ENCODE results near the gene EVC.

EVC gene

GRCh38 chr4:5701971-5702370 is 9.0 kb upstream of the EVC start:
- no peaks in the 10 kb centered on the region for H3K36me3 Mint-ChIP-seq
- peaks cover 2 to 5% of the 10 kb centered on the region in 2 donors for H3K4me1 Mint-ChIP-seq
- H3K27me3 Mint-ChIP-seq = peaks cover 19 to 21% of the 10 kb centered on the region in 2 donors
- no peak overlapping the region for H3K4me3 Mint-ChIP-seq
- DNase-seq (no peak), ATAC-seq (replicated peaks) (no peak)
- no peak overlapping the region for H3K27ac Mint-ChIP-seq
- H3K9me3 Mint-ChIP-seq = peaks cover 7 to 11% of the 10 kb centered on the region in 2 donors

- no peaks in the 10 kb centered on the region for H3K36me3 Mint-ChIP-seq
- peaks cover 28 to 32% of the 10 kb centered on the region in 2 donors for H3K27me3 Mint-ChIP-seq
- peaks cover 7 to 11% of the 10 kb centered on the region in 2 donors for H3K9me3 Mint-ChIP-seq
- no peak overlapping the region for H3K27ac Mint-ChIP-seq
- no peak overlapping the region for H3K4me3 Mint-ChIP-seq
- ATAC-seq (replicated peaks) = no peak
- peaks cover 7 to 14% of the 10 kb centered on the region in 2 donors for H3K4me1 Mint-ChIP-seq
- no peak for DNase-seq
These were observed 7.2 kb upstream of the EVC start for GRCh38 chr4:5703831-5704230.

- no peak overlapping the region for H3K4me3 Mint-ChIP-seq
- H3K27ac Mint-ChIP-seq = no peak overlapping the region
- no peak for ATAC-seq (replicated peaks)
- H3K36me3 Mint-ChIP-seq = no peaks in the 10 kb centered on the region
- H3K4me1 Mint-ChIP-seq = peaks cover 7 to 14% of the 10 kb centered on the region in 2 donors
- peaks cover 7 to 11% of the 10 kb centered on the region in 2 donors for H3K9me3 Mint-ChIP-seq
- H3K27me3 Mint-ChIP-seq = peaks cover 28 to 37% of the 10 kb centered on the region in 2 donors
- DNase-seq = no peak
These were observed 6.7 kb upstream of the EVC start for GRCh38 chr4:5704276-5704675.

DNA sequence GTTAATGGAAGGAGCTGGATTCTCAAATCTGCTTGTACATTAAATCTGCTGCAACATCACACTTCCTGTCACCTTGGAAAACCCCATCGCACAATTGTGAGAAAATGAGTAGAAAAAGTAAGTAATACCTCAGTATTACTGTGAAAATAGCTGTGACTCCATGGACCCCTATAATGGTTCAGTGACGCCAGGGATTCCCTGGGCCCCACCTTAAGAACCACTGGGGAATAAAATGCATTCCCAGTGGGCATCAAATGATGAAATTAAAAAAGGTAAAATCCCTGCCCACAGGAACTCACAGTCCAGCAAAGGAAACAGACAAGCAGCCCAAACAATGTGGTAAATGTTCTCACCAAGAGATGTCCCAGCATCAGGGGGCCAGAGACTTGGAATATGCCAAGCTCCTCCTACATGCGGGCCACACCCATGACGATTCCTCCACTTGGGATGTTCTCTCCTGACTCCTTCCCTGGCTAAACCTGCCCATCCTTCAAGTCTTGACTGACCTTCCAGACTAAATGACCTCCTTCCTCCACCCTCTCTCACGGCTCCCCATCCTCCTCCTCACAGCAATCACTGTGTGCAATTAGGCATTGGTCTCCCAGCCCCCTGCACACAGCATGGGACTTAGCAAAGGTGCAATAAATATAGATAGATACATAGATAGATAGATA is 5.2 kb upstream of the EVC start:
- peaks cover 7 to 11% of the 10 kb centered on the region in 2 donors for H3K9me3 Mint-ChIP-seq
- H3K27me3 Mint-ChIP-seq = peaks cover 40 to 52% of the 10 kb centered on the region in 2 donors
- DNase-seq (no peak), ATAC-seq (replicated peaks) (no peak)
- H3K4me3 Mint-ChIP-seq = no peak overlapping the region
- H3K36me3 Mint-ChIP-seq = no peaks in the 10 kb centered on the region
- peaks cover 12 to 19% of the 10 kb centered on the region in 2 donors for H3K4me1 Mint-ChIP-seq
- no peak overlapping the region for H3K27ac Mint-ChIP-seq

DNA sequence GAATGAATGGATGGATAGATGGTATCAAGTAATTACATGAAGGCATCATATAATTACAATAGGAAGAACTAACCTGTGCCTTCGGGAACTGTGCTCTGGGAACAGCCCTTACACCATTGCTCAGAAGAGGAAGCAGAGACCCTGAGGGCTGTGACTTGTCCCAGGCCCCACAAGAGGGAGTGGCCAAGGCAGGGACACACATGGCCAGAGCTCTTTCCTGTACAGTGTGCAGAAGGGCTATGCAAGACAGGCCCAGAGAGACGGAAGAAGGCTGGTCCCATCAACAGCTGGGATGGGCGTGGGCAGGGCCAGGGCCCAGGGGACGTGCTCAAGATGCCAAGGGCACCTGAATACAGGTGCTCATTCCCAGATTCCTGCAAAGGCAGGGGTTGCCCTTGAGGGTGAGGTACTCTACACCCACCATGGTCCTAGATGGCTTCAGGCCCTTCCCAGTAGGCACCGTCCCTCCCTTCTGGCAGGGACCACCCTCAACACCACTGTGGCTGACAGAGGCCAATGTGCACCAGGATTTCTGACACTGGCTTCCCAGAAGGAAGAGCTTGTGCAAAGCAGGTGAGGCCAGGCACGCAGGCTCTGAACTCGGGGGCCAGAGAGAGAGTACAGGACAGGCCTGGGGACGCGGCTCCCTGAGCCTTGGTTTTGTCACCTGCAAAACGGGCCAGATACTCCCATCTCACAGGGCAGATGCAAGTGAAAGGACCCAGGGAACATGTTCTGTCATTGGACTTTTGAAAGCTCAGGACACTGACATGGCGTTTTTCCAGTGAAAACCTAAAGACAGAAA is 4.3 kb upstream of the EVC start:
- Mint-ChIP-seq H3K9me3 (peaks cover 7 to 11% of the 10 kb centered on the region in 2 donors), H3K4me1 (peaks cover 12 to 21% of the 10 kb centered on the region in 2 donors), H3K36me3 (no peaks in the 10 kb centered on the region), H3K27ac (no peak overlapping the region), H3K4me3 (peak overlapping the region in 1 of 2 donors; percentile 37), H3K27me3 (peaks cover 43 to 55% of the 10 kb centered on the region in 2 donors)
- ATAC-seq (replicated peaks) = no peak
- no peak for DNase-seq

- peaks cover 12 to 21% of the 10 kb centered on the region in 2 donors for H3K4me1 Mint-ChIP-seq
- peaks cover 50 to 62% of the 10 kb centered on the region in 2 donors for H3K27me3 Mint-ChIP-seq
- no peaks in the 10 kb centered on the region for H3K36me3 Mint-ChIP-seq
- H3K27ac Mint-ChIP-seq = no peak overlapping the region
- ATAC-seq (replicated peaks) = no peak
- no peak for DNase-seq
- H3K4me3 Mint-ChIP-seq = peak overlapping the region; percentile 35 to 37
- H3K9me3 Mint-ChIP-seq = peaks cover 7 to 12% of the 10 kb centered on the region in 2 donors
These were observed 3.6 kb upstream of the EVC start for GRCh38 chr4:5707366-5707765.

GRCh38 chr4:5707778-5708448 is 3.1 kb upstream of the EVC start:
- H3K27ac Mint-ChIP-seq = no peak overlapping the region

DNA sequence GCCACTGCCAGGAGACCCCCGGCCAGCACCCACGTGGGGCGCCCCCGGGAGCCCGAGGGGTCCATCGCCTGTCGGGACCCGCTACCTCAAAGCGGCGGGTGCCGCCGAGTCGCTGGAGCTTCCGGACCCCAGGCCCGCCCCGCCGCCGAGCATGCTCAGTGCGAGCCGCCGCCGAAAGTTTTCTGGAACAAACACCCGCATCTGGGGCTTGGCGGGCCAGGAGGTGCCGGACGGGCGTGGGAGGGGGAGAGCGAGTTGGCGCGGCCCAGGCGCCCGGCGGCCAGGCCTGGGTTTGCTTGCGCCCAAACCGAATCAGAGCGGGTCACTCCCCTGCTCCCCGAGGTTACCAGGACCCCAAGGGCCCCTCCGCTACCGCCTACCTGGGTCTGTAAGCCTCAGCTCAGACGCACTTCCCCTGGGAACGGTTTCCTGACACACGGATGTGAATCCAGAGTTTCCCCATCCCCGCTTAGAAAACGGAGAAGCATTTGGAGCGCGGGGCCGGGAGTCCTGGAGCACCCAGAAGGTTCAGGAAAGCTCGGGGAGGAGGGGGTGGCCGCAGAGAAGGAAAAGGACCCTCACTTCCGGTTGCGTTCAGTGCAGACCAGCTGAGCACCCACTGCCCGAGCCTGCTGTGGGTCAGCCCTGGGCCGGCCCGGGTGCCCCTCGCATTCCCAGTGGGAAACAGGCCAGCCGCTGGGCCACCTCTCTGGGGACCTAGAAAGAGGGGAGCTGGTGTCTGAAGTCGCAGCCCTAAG is 2.4 kb upstream of the EVC start, which contains the start of gene EVC2:
Gene EVC2, minus strand, starts transcription at position 111 of the 758 bp plus-strand sequence. Its CDS starts 46 bp downstream, at position 65.
- no peak for DNase-seq
- ATAC-seq (replicated peaks) = peak; percentile 44 to 47
- Mint-ChIP-seq H3K36me3 (no peaks in the 10 kb centered on the region), H3K9me3 (peaks cover 7 to 14% of the 10 kb centered on the region in 2 donors), H3K4me3 (peak within 1 kb of the TSS; percentile 35 to 37), H3K4me1 (peaks cover 12 to 21% of the 10 kb centered on the region in 2 donors), H3K27me3 (peaks cover 53 to 71% of the 10 kb centered on the region in 2 donors), H3K27ac (no peak within 1 kb of the TSS)

More at GRCh38 chr4:5707778-5708448, 3.1 kb upstream of the EVC start:
- H3K9me3 Mint-ChIP-seq = peaks cover 7 to 16% of the 10 kb centered on the region in 2 donors
- peaks cover 12 to 21% of the 10 kb centered on the region in 2 donors for H3K4me1 Mint-ChIP-seq
- H3K36me3 Mint-ChIP-seq = no peaks in the 10 kb centered on the region
- peak; percentile 28 to 33 for ATAC-seq (replicated peaks)
- peaks cover 54 to 67% of the 10 kb centered on the region in 2 donors for H3K27me3 Mint-ChIP-seq
- no peak for DNase-seq
- H3K4me3 Mint-ChIP-seq = peak overlapping the region; percentile 25 to 35

- peaks cover 12 to 21% of the 10 kb centered on the region in 2 donors for H3K4me1 Mint-ChIP-seq
- no peak for DNase-seq
- peaks cover 51 to 71% of the 10 kb centered on the region in 2 donors for H3K27me3 Mint-ChIP-seq
- H3K9me3 Mint-ChIP-seq = peaks cover 4 to 11% of the 10 kb centered on the region in 2 donors
- ATAC-seq (replicated peaks) = no peak
- H3K36me3 Mint-ChIP-seq = peaks cover 0 to 3% of the 10 kb centered on the region in 2 donors
- no peak overlapping the region for H3K4me3 Mint-ChIP-seq
- no peak overlapping the region for H3K27ac Mint-ChIP-seq
These were observed 1.8 kb upstream of the EVC start for GRCh38 chr4:5709207-5709575.

- no peak overlapping the region for H3K27ac Mint-ChIP-seq
- peak; percentile 42 to 53 for ATAC-seq (replicated peaks)
- H3K9me3 Mint-ChIP-seq = peaks cover 6 to 8% of the 10 kb centered on the region in 2 donors
- peaks cover 0 to 3% of the 10 kb centered on the region in 2 donors for H3K36me3 Mint-ChIP-seq
- no peak for DNase-seq
- peaks cover 12 to 21% of the 10 kb centered on the region in 2 donors for H3K4me1 Mint-ChIP-seq
- H3K27me3 Mint-ChIP-seq = peaks cover 48 to 75% of the 10 kb centered on the region in 2 donors
- peak overlapping the region; percentile 75 to 85 for H3K4me3 Mint-ChIP-seq
These were observed 688 bp upstream of the EVC start for GRCh38 chr4:5710065-5710960.

DNA sequence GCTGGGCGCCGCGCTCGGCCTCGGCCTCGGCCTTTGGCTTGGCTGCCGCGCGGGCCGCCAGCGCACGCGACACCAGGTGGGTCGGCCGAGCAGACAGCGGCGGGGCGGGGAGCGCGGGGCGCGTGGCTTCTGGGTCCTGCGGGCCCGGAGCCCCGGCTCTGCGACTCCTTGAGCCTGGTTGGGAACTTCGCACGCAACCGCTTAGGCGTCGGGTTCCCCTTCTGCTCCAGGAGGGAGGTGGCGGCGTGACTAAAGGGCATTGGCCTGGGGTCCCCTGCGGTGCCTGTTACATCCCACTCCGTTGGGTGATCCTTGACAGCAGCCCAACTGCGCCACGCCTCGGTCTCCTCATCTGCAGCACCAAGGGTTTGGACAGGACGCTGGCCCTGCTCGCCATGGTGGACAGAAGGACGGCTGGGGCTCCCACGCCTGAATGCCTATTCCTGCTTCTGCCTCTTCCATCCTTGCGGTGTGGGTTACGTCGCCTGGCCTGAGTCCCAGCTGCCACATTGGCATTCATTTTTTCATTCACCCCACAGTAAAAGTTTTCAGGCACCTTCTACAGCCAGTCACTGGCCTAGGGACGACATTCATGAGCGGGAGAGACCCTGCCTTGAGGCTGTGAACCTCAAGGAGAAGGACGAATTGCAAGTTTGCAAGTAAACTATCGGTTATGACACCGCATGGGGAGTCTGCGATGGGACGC is 631 bp downstream of the EVC start:
- DNase-seq = no peak
- Mint-ChIP-seq H3K36me3 (peaks cover 0 to 3% of the 10 kb centered on the region in 2 donors), H3K27me3 (peaks cover 40 to 66% of the 10 kb centered on the region in 2 donors), H3K9me3 (peaks cover 6 to 8% of the 10 kb centered on the region in 2 donors), H3K27ac (no peak overlapping the region), H3K4me3 (peak overlapping the region in 1 of 2 donors; percentile 30), H3K4me1 (peaks cover 10 to 20% of the 10 kb centered on the region in 2 donors)
- no peak for ATAC-seq (replicated peaks)

- Mint-ChIP-seq H3K27me3 (peaks cover 31 to 57% of the 10 kb centered on the region in 2 donors), H3K36me3 (peaks cover 0 to 3% of the 10 kb centered on the region in 2 donors), H3K4me3 (no peak overlapping the region), H3K27ac (no peak overlapping the region), H3K9me3 (peaks cover 6 to 16% of the 10 kb centered on the region in 2 donors), H3K4me1 (peaks cover 6 to 11% of the 10 kb centered on the region in 2 donors)
- ATAC-seq (replicated peaks) (no peak), DNase-seq (no peak)
These were observed 1.5 kb downstream of the EVC start for GRCh38 chr4:5712517-5712916.
